ENCODE measurements around the gene CMTM6.

CMTM6 gene

DNA sequence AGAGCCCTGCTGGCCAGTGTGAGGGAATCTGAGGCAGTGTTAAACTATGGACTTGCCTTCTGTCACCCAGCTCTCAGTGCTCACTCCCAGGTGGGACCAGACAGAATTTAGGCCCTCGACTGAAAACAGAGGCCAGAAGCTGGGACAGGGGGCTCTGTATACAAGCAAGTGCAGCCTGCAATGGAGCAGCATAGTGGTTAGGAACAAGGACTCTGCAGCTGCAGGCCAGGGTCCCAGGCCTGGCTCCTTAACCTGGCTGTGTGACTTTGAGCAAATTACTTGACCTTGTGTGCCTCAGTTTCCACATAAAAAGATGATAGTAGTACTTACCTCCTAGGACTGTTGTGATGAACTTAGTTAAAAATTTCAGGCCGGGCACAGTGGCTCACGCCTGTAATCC lies 71.2 kb downstream of the CMTM6 start:
- no peak overlapping the region for H3K4me3 ChIP-seq (ENCODE audit: low read depth, low read length)
- TF ChIP-seq, protein P1, sequence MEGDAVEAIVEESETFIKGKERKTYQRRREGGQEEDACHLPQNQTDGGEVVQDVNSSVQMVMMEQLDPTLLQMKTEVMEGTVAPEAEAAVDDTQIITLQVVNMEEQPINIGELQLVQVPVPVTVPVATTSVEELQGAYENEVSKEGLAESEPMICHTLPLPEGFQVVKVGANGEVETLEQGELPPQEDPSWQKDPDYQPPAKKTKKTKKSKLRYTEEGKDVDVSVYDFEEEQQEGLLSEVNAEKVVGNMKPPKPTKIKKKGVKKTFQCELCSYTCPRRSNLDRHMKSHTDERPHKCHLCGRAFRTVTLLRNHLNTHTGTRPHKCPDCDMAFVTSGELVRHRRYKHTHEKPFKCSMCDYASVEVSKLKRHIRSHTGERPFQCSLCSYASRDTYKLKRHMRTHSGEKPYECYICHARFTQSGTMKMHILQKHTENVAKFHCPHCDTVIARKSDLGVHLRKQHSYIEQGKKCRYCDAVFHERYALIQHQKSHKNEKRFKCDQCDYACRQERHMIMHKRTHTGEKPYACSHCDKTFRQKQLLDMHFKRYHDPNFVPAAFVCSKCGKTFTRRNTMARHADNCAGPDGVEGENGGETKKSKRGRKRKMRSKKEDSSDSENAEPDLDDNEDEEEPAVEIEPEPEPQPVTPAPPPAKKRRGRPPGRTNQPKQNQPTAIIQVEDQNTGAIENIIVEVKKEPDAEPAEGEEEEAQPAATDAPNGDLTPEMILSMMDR (IDR thresholded peaks at IDR 0.05; ENCODE audit: low read depth, low read length): no peak

All from WI38 (cell line).